ENCODE results near the gene LRRC8B.

DNA sequence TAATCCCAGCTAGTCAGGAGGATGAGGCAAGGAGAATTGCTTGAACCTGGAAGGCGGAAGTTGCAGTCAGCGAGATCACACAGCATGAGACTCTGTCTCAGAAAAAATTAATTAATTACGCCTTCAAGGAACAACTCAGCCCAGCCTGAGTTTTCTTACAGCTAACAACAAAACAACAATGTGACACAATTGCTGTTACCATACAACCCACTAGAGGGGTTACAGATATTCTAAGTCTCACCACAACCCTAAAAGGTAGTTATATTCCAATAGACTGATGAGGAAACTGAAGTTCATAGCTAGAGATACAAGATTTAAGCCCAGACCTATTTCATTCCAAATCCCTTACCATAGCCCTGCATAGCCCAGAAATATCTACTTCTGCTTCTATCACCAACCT lies 105.4 kb downstream of the LRRC8B start:
- TF ChIP-seq, protein P1, sequence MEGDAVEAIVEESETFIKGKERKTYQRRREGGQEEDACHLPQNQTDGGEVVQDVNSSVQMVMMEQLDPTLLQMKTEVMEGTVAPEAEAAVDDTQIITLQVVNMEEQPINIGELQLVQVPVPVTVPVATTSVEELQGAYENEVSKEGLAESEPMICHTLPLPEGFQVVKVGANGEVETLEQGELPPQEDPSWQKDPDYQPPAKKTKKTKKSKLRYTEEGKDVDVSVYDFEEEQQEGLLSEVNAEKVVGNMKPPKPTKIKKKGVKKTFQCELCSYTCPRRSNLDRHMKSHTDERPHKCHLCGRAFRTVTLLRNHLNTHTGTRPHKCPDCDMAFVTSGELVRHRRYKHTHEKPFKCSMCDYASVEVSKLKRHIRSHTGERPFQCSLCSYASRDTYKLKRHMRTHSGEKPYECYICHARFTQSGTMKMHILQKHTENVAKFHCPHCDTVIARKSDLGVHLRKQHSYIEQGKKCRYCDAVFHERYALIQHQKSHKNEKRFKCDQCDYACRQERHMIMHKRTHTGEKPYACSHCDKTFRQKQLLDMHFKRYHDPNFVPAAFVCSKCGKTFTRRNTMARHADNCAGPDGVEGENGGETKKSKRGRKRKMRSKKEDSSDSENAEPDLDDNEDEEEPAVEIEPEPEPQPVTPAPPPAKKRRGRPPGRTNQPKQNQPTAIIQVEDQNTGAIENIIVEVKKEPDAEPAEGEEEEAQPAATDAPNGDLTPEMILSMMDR (IDR thresholded peaks at IDR 0.05; ENCODE audit: insufficient read depth, low read length, poor library complexity, severe bottlenecking), result no peak
- no peak for TF ChIP-seq EZH2phosphoT487 (conservative IDR thresholded peaks at IDR 0.05; ENCODE audit: low read length)

Data from SU-DHL-6 (cell line).